ENCODE measurements around the gene IL1RL2.

GRCh38 chr2:102258025-102258385 is 71.2 kb downstream of the IL1RL2 start:
- no peak for TF ChIP-seq POLR2A (IDR thresholded peaks at IDR 0.05)
- TF ChIP-seq, protein P1, sequence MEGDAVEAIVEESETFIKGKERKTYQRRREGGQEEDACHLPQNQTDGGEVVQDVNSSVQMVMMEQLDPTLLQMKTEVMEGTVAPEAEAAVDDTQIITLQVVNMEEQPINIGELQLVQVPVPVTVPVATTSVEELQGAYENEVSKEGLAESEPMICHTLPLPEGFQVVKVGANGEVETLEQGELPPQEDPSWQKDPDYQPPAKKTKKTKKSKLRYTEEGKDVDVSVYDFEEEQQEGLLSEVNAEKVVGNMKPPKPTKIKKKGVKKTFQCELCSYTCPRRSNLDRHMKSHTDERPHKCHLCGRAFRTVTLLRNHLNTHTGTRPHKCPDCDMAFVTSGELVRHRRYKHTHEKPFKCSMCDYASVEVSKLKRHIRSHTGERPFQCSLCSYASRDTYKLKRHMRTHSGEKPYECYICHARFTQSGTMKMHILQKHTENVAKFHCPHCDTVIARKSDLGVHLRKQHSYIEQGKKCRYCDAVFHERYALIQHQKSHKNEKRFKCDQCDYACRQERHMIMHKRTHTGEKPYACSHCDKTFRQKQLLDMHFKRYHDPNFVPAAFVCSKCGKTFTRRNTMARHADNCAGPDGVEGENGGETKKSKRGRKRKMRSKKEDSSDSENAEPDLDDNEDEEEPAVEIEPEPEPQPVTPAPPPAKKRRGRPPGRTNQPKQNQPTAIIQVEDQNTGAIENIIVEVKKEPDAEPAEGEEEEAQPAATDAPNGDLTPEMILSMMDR (IDR thresholded peaks at IDR 0.05), result no peak
